GF-D8 (cell line): ENCODE measurements around the gene IRGM.

Experiments used
- DNase-seq: peaks from one replicate; lab custom pipeline; 2025; lab: John Stamatoyannopoulos, UW

IRGM gene

GRCh38 chr5:150895431-150896428 lies 49.4 kb downstream of the IRGM start:
- DNase-seq: no peak
